HuH-7.5 (cell line): ENCODE results near the gene KCNJ10.

Source experiments
- DNase-seq: peaks from one replicate; pipeline ENCODE4 v3.0.0; 2011; ENCODE audit warnings: low spot score

The KCNJ10 gene

GRCh38 chr1:160098852-160099561 is 29.0 kb upstream of the KCNJ10 start:
- peak; percentile 86 for DNase-seq

GRCh38 chr1:160097911-160098851 is 28.2 kb upstream of the KCNJ10 start, which contains the start of gene IGSF8:
TSS of gene IGSF8 (minus strand) at chr1:160098619. CDS start at chr1:160098472, 147 bp downstream.
- DNase-seq, result peak; percentile 80

GRCh38 chr1:160097151-160097910 is 27.4 kb upstream of the KCNJ10 start:
- DNase-seq, result no peak

- no peak for DNase-seq
These were observed 26.5 kb upstream of the KCNJ10 start for GRCh38 chr1:160096274-160097116.

GRCh38 chr1:160095382-160096105 is 25.6 kb upstream of the KCNJ10 start:
- no peak for DNase-seq

GRCh38 chr1:160094806-160095205 is 24.8 kb upstream of the KCNJ10 start:
- DNase-seq, result no peak

- no peak for DNase-seq
These were observed 24.3 kb upstream of the KCNJ10 start for GRCh38 chr1:160094291-160094625.

- DNase-seq, result no peak
These were observed 23.8 kb upstream of the KCNJ10 start for GRCh38 chr1:160093624-160094290.

- DNase-seq, result no peak
These were observed 23.1 kb upstream of the KCNJ10 start for GRCh38 chr1:160093069-160093395.

- DNase-seq, result no peak
These were observed 22.6 kb upstream of the KCNJ10 start for GRCh38 chr1:160092366-160093068.

- DNase-seq, result no peak
These were observed 21.8 kb upstream of the KCNJ10 start for GRCh38 chr1:160091666-160092223.

- no peak for DNase-seq
These were observed 20.8 kb upstream of the KCNJ10 start for GRCh38 chr1:160090760-160091159.

- DNase-seq, result no peak
These were observed 19.9 kb upstream of the KCNJ10 start for GRCh38 chr1:160089883-160090282.

- no peak for DNase-seq
These were observed 17.2 kb upstream of the KCNJ10 start for GRCh38 chr1:160087118-160087662.

- no peak for DNase-seq
These were observed 16.5 kb upstream of the KCNJ10 start for GRCh38 chr1:160086456-160086892.

- DNase-seq, result peak; percentile 96
These were observed 15.9 kb upstream of the KCNJ10 start for GRCh38 chr1:160085686-160086455.

GRCh38 chr1:160084771-160085321 is 14.9 kb upstream of the KCNJ10 start:
- no peak for DNase-seq
